ENCODE results near the gene FOXP2.
"Not testable (repeated sequence)": the region's sequence is repeated elsewhere in the genome, so short reads cannot be mapped to it uniquely, and the experiment has no call there.

Gene FOXP2

DNA sequence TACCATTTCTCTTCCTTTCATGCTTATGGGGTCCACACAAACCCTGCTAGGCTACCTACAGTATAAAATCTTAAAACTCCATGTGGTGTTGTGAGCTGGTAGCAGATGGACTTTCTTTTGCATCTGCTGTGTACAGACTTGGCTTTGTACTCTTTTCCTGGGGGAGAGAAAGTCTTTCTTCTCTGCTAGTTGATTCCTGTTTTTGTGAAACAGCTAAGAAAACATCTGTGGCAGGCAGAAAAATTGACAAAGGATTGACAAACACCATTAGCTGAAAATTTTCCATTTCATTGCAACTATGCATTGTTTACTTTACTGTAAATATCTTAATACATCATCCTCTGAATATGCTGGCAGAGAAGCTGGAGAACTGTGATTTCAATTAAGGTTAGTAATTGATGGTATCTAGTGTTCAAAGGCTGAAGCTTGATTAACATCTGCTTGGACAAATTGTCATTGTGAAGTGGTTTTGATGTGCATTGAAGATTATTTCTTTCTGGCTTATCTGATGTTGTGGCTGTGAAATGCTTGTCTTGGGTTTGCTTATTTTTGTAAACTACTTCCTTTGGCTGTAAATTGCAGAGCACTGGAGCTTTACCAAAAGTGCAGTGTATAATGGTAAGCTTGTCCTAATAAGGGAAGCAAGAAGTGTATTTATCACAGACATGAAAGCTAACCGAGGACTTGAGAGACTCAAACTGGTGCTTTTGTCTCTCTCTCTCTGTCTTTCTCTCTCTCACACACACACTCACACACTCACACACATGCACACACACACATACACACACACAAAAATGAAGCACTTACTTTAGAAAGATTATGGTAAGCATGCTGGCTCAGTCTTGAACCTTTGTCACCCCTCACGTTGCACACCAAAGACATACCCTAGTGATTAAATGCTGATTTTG is at the start of gene FOXP2:
Gene FOXP2 (plus strand): TSS at position 660 of the 908 bp plus-strand sequence. CDS start 11,697 bp downstream, outside the sequence.
- Histone ChIP-seq H3K27me3 (replicated peaks; ENCODE audit: control insufficient read depth, insufficient read depth, low read length) (no peaks in the 10 kb centered on the region), H3K4me3 (ENCODE audit: low read length) (peak within 1 kb of the TSS; percentile 82), H3K4me1 (ENCODE audit: control insufficient read depth, insufficient read depth, low read length) (peaks cover 29% of the 10 kb centered on the region), H3K36me3 (ENCODE audit: control insufficient read depth, insufficient read depth, low read length, severe bottlenecking) (no peaks in the 10 kb centered on the region), H3K9ac (ENCODE audit: low read length) (peak within 1 kb of the TSS; percentile 72), H3K9me3 (ENCODE audit: control insufficient read depth, low read length) (no peaks in the 10 kb centered on the region)
- peak; percentile 56 for DNase-seq (ENCODE audit: low read depth)

DNA sequence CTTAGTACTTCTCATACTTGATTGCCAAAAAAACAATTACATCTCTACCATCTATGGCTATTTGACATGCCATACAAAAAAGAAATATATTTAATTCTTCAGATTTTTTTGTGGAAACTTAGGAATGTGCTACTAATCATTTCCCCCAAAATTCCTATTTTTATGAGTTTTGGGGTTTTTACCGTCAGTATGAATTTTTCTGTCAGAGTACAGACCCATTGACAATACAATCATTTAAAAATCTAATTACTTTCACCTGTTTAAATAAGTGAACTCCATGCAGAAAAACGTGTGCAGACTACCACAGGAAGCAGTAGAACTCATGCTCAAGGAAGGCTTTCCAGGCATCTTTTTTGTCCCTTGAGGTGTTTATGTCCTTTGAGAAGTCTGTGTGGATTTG is 48.8 kb upstream of the FOXP2 start:
- no peaks in the 10 kb centered on the region for H3K36me3 ChIP-seq (ENCODE audit: control insufficient read depth, insufficient read depth, low read length, severe bottlenecking)
- H3K4me1 ChIP-seq (ENCODE audit: control insufficient read depth, insufficient read depth, low read length), result peaks cover 8% of the 10 kb centered on the region
- no peak overlapping the region for H3K4me3 ChIP-seq (ENCODE audit: low read length)
- H3K27me3 ChIP-seq (replicated peaks; ENCODE audit: control insufficient read depth, insufficient read depth, low read length), result no peaks in the 10 kb centered on the region
- DNase-seq (ENCODE audit: low read depth), result no peak
- no peak overlapping the region for H3K9ac ChIP-seq (ENCODE audit: low read length)
- no peaks in the 10 kb centered on the region for H3K9me3 ChIP-seq (ENCODE audit: control insufficient read depth, low read length)

DNA sequence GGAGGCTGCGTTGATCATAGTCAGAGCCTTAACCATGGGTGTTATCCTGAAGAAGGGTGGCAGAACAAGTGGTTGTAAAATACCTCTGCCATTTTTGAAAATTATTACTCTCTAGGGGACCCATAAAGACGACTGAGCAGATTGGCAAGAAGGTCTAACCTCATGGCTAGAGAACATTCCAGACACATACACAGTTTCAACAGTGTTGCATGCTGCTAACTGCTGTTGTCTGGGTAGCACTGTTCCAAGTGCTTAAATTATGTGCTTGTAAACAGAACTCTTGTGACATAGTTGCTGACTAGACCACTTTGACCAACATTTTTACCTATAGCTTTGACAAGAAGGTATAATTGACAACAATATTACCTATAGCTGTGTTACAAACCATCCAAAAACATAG is 46.1 kb upstream of the FOXP2 start:
- H3K36me3 ChIP-seq (ENCODE audit: control insufficient read depth, insufficient read depth, low read length, severe bottlenecking), result no peaks in the 10 kb centered on the region
- DNase-seq (ENCODE audit: low read depth), result no peak
- no peaks in the 10 kb centered on the region for H3K27me3 ChIP-seq (replicated peaks; ENCODE audit: control insufficient read depth, insufficient read depth, low read length)
- H3K4me1 ChIP-seq (ENCODE audit: control insufficient read depth, insufficient read depth, low read length), result peaks cover 8% of the 10 kb centered on the region
- no peak overlapping the region for H3K4me3 ChIP-seq (ENCODE audit: low read length)
- H3K9me3 ChIP-seq (ENCODE audit: control insufficient read depth, low read length), result no peaks in the 10 kb centered on the region
- no peak overlapping the region for H3K9ac ChIP-seq (ENCODE audit: low read length)

DNA sequence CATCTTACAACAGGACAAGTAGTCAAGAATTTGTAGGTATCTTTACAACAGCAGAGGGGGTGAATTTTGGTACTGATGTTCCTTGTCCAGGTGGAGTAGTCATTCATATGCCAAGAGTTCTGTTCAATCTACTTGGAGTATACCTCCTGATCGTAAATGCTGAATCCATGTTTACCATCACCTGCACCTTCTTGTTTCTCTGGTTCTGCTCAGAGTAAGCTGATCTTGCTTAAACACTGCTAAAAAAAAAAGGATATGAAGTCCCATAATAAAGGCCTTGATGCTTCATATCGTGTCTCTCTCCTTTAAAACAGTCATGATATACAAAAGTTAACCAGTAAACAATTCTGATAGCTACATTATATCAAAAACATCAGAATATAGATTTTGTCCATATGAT is 45.3 kb upstream of the FOXP2 start:
- H3K9ac ChIP-seq (ENCODE audit: low read length), result no peak overlapping the region
- no peaks in the 10 kb centered on the region for H3K36me3 ChIP-seq (ENCODE audit: control insufficient read depth, insufficient read depth, low read length, severe bottlenecking)
- no peaks in the 10 kb centered on the region for H3K27me3 ChIP-seq (replicated peaks; ENCODE audit: control insufficient read depth, insufficient read depth, low read length)
- no peak for DNase-seq (ENCODE audit: low read depth)
- no peak overlapping the region for H3K4me3 ChIP-seq (ENCODE audit: low read length)
- no peaks in the 10 kb centered on the region for H3K9me3 ChIP-seq (ENCODE audit: control insufficient read depth, low read length)
- peaks cover 8% of the 10 kb centered on the region for H3K4me1 ChIP-seq (ENCODE audit: control insufficient read depth, insufficient read depth, low read length)

- no peak overlapping the region for H3K9ac ChIP-seq (ENCODE audit: low read length)
- no peaks in the 10 kb centered on the region for H3K9me3 ChIP-seq (ENCODE audit: control insufficient read depth, low read length)
- H3K36me3 ChIP-seq (ENCODE audit: control insufficient read depth, insufficient read depth, low read length, severe bottlenecking), result no peaks in the 10 kb centered on the region
- no peak for DNase-seq (ENCODE audit: low read depth)
- H3K27me3 ChIP-seq (replicated peaks; ENCODE audit: control insufficient read depth, insufficient read depth, low read length), result no peaks in the 10 kb centered on the region
- H3K4me1 ChIP-seq (ENCODE audit: control insufficient read depth, insufficient read depth, low read length), result peaks cover 8% of the 10 kb centered on the region
- no peak overlapping the region for H3K4me3 ChIP-seq (ENCODE audit: low read length)
These were observed 42.0 kb upstream of the FOXP2 start for GRCh38 chr7:114372619-114373018.

DNA sequence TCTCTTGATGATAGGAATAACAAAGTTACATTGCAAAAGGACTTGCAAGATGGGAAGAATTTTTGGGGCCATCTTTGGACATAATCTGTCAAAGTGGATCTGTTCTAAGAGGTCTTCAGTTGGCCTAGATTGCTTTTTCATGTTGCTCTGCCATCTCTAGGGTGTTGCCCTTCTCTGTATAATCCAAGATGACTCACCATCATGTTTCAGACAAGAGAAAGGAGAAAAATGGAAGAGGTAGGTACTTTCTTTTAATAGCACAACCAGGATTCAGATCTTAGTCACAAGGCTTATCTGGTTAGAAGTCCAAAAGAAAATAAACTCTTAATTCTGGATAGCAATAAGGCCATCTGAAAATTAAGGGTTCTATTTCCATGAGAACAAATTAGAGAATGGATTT is 38.7 kb upstream of the FOXP2 start:
- H3K36me3 ChIP-seq (ENCODE audit: control insufficient read depth, insufficient read depth, low read length, severe bottlenecking), result no peaks in the 10 kb centered on the region
- H3K27me3 ChIP-seq (replicated peaks; ENCODE audit: control insufficient read depth, insufficient read depth, low read length), result no peaks in the 10 kb centered on the region
- no peaks in the 10 kb centered on the region for H3K4me1 ChIP-seq (ENCODE audit: control insufficient read depth, insufficient read depth, low read length)
- no peak overlapping the region for H3K9ac ChIP-seq (ENCODE audit: low read length)
- no peak overlapping the region for H3K4me3 ChIP-seq (ENCODE audit: low read length)
- no peak for DNase-seq (ENCODE audit: low read depth)
- H3K9me3 ChIP-seq (ENCODE audit: control insufficient read depth, low read length), result no peaks in the 10 kb centered on the region

- not testable (repeated sequence) for H3K9me3 ChIP-seq (ENCODE audit: control insufficient read depth, low read length); H3K9ac ChIP-seq (ENCODE audit: low read length); DNase-seq (ENCODE audit: low read depth); H3K36me3 ChIP-seq (ENCODE audit: control insufficient read depth, insufficient read depth, low read length, severe bottlenecking); H3K4me3 ChIP-seq (ENCODE audit: low read length); H3K4me1 ChIP-seq (ENCODE audit: control insufficient read depth, insufficient read depth, low read length); H3K27me3 ChIP-seq (replicated peaks; ENCODE audit: control insufficient read depth, insufficient read depth, low read length)
These were observed 30.7 kb upstream of the FOXP2 start for GRCh38 chr7:114383946-114384345.

GRCh38 chr7:114384346-114384745 is 30.3 kb upstream of the FOXP2 start:
- not testable (repeated sequence) for H3K4me3 ChIP-seq (ENCODE audit: low read length); H3K9ac ChIP-seq (ENCODE audit: low read length); H3K36me3 ChIP-seq (ENCODE audit: control insufficient read depth, insufficient read depth, low read length, severe bottlenecking); H3K27me3 ChIP-seq (replicated peaks; ENCODE audit: control insufficient read depth, insufficient read depth, low read length); DNase-seq (ENCODE audit: low read depth); H3K9me3 ChIP-seq (ENCODE audit: control insufficient read depth, low read length); H3K4me1 ChIP-seq (ENCODE audit: control insufficient read depth, insufficient read depth, low read length)

GRCh38 chr7:114388021-114388420 is 26.6 kb upstream of the FOXP2 start:
- Histone ChIP-seq H3K36me3 (ENCODE audit: control insufficient read depth, insufficient read depth, low read length, severe bottlenecking) (no peaks in the 10 kb centered on the region), H3K9ac (ENCODE audit: low read length) (no peak overlapping the region), H3K4me3 (ENCODE audit: low read length) (no peak overlapping the region), H3K9me3 (ENCODE audit: control insufficient read depth, low read length) (no peaks in the 10 kb centered on the region), H3K4me1 (ENCODE audit: control insufficient read depth, insufficient read depth, low read length) (no peaks in the 10 kb centered on the region), H3K27me3 (replicated peaks; ENCODE audit: control insufficient read depth, insufficient read depth, low read length) (no peaks in the 10 kb centered on the region)
- DNase-seq (ENCODE audit: low read depth), result no peak

DNA sequence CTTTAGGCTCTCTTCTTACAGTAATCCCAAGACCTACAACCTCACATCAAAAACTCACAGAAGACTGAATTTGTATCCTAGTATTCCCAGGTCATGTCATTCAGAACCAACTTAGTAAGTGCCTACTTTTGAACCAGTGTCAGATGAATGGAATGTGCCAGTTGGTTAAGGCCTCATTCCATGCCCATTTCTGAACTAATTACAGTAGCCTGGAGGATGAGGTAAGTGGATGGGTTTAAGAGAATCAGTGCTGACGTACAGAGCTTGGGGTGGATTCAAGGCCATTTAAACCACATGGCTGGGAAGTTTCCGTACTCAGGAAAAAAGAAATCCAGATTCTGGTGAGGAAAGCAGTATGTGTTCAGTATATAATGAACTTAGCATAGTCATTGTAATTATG is 21.9 kb upstream of the FOXP2 start:
- Histone ChIP-seq H3K27me3 (replicated peaks; ENCODE audit: control insufficient read depth, insufficient read depth, low read length) (no peaks in the 10 kb centered on the region), H3K9ac (ENCODE audit: low read length) (no peak overlapping the region)
- peak; percentile 10 for DNase-seq (ENCODE audit: low read depth)

GRCh38 chr7:114402876-114403635 is 11.6 kb upstream of the FOXP2 start:
- H3K36me3 ChIP-seq (ENCODE audit: control insufficient read depth, insufficient read depth, low read length, severe bottlenecking), result no peaks in the 10 kb centered on the region
- no peaks in the 10 kb centered on the region for H3K27me3 ChIP-seq (replicated peaks; ENCODE audit: control insufficient read depth, insufficient read depth, low read length)
- no peak overlapping the region for H3K4me3 ChIP-seq (ENCODE audit: low read length)
- H3K4me1 ChIP-seq (ENCODE audit: control insufficient read depth, insufficient read depth, low read length), result peaks cover 5% of the 10 kb centered on the region
- no peak for DNase-seq (ENCODE audit: low read depth)
- no peak overlapping the region for H3K9ac ChIP-seq (ENCODE audit: low read length)
- no peaks in the 10 kb centered on the region for H3K9me3 ChIP-seq (ENCODE audit: control insufficient read depth, low read length)

More for the DNA sequence above, 21.9 kb upstream of the FOXP2 start:
- H3K36me3 ChIP-seq (ENCODE audit: control insufficient read depth, insufficient read depth, low read length, severe bottlenecking), result no peaks in the 10 kb centered on the region
- no peaks in the 10 kb centered on the region for H3K4me1 ChIP-seq (ENCODE audit: control insufficient read depth, insufficient read depth, low read length)
- H3K4me3 ChIP-seq (ENCODE audit: low read length), result no peak overlapping the region
- no peaks in the 10 kb centered on the region for H3K9me3 ChIP-seq (ENCODE audit: control insufficient read depth, low read length)
